ENCODE measurements around the gene EIF6. TPM values are rescaled to one million over a fixed set of nuclear protein-coding genes. Genes with fewer than 3 reads are reported as not detected.

EIF6 gene
- 100 to 1,000 TPM; 154 to 233 TPM for total RNA-seq

DNA sequence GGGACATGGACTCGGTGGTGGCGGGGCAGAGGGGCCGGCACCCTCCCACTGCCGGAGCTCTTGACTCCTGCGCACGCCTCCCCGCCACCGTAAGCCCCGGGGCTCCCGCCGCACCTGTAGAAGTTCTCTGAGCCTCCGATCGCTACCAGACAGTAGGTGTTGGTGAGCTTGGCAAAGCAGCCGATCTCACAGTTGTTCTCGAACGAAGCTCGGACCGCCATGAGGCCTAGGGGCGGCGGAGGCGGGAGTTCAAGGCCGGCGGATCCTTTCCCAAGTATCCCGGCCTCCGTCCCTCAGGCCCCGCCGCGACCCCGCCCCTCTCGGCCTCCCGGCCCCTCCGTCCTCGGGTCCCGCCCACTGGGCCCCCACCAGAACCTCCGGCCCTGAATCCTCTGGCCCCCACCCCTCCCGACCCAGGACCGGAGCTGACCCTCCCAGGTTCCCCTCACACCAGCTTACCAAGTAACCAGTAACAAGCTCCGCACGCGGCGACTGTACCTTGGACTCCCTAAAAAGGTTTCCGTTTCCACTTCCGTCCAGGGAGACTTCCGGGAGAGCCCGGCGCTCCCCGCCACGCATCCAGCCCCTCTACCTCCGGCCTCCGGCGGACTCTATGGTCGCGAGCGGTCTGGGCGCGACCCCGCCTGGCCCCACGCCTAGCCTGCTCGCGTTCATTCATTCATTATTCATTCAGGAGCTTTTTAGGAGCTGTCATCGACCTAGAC is at the start of gene EIF6:
TSS of gene EIF6 (minus strand) at position 506 of the 725 bp plus-strand sequence. CDS start at position 221, 285 bp downstream.
- peaks cover 24 to 25% of the 10 kb centered on the region in 2 donors for H3K4me1 Mint-ChIP-seq (ENCODE audit: low read depth in 2 of 2)
- no peaks in the 10 kb centered on the region for H3K27me3 Mint-ChIP-seq
- DNase-seq (ENCODE audit: low spot score) = peak; percentile 91
- H3K9me3 Mint-ChIP-seq = no peaks in the 10 kb centered on the region
- H3K36me3 Mint-ChIP-seq = peaks cover 8% of the 10 kb centered on the region
- peak within 1 kb of the TSS; percentile 96 for H3K4me3 Mint-ChIP-seq
- ATAC-seq = peak; percentile 93 to 94
- H3K27ac Mint-ChIP-seq = peak within 1 kb of the TSS; percentile 93 to 94

- Mint-ChIP-seq H3K9me3 (no peaks in the 10 kb centered on the region), H3K4me1 (ENCODE audit: low read depth in 2 of 2) (peaks cover 0 to 3% of the 10 kb centered on the region in 2 donors), H3K36me3 (no peaks in the 10 kb centered on the region), H3K4me3 (no peak overlapping the region), H3K27ac (no peak overlapping the region), H3K27me3 (no peaks in the 10 kb centered on the region)
- ATAC-seq = no peak
- DNase-seq (ENCODE audit: low spot score) = no peak
These were observed 49.0 kb upstream of the EIF6 start for GRCh38 chr20:35333606-35334005.

GRCh38 chr20:35332540-35333200 is 48.1 kb upstream of the EIF6 start:
- Mint-ChIP-seq H3K4me3 (no peak overlapping the region), H3K4me1 (ENCODE audit: low read depth in 2 of 2) (peaks cover 0 to 3% of the 10 kb centered on the region in 2 donors), H3K9me3 (no peaks in the 10 kb centered on the region), H3K27me3 (no peaks in the 10 kb centered on the region), H3K27ac (no peak overlapping the region), H3K36me3 (no peaks in the 10 kb centered on the region)
- DNase-seq (ENCODE audit: low spot score) (no peak), ATAC-seq (no peak)

GRCh38 chr20:35329435-35330139 is 45.0 kb upstream of the EIF6 start:
- Mint-ChIP-seq H3K4me3 (no peak overlapping the region), H3K27me3 (no peaks in the 10 kb centered on the region), H3K4me1 (ENCODE audit: low read depth in 2 of 2) (peaks cover 0 to 3% of the 10 kb centered on the region in 2 donors), H3K9me3 (no peaks in the 10 kb centered on the region), H3K36me3 (no peaks in the 10 kb centered on the region), H3K27ac (peak overlapping the region in 1 of 2 donors; percentile 36)
- ATAC-seq (peak; percentile 72 to 85), DNase-seq (ENCODE audit: low spot score) (no peak)

DNA sequence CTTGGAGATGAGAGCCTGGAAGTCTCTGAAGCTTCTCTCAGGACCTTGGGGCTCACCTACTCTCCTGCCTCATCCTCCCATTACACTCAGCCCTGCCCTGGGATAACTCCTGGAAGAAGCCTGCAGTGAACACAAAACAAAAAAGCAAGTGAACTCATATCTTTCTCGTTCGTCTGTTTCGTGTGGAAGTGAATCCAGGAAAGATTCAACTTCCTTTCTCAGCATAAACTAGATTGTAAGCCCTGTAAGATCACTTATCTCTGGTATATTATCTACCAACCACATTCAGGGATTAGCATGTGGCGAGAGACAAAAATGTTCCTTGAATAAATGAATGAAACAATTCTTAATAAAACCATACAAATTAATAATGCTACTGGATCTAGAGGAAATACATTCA is 44.1 kb upstream of the EIF6 start:
- Mint-ChIP-seq H3K9me3 (no peaks in the 10 kb centered on the region), H3K4me3 (no peak overlapping the region), H3K36me3 (no peaks in the 10 kb centered on the region), H3K27me3 (no peaks in the 10 kb centered on the region), H3K4me1 (ENCODE audit: low read depth in 2 of 2) (peaks cover 0 to 3% of the 10 kb centered on the region in 2 donors), H3K27ac (peak overlapping the region in 1 of 2 donors; percentile 36)
- no peak for DNase-seq (ENCODE audit: low spot score)
- no peak for ATAC-seq

DNA sequence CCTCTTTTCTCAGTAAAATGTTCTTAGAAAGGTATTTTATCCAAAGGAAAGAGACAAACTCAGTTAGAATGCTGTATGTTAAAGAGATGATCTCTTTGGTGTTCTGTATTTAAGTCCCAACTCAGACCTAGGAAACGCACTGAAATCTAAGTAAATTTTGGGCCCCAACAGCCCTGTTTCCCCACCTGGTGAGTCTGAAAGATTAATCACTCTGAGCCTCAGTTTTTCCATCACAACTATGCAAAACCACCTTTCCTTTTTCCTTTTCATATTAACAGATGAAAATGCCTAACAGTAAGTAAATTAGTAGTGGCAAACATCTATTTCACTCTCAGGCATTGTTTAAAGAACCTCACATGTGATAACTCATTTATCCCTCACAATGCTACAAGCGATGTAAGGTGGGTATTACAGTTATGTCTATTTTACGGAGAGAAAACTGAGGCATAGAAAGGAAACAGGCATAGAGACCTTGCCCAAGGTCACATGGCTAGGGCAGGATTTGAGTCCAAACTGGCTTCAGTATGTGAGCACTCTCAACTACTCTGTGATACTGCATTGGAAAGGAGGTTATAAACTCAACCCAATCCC is 43.6 kb upstream of the EIF6 start:
- no peak for ATAC-seq
- Mint-ChIP-seq H3K36me3 (no peaks in the 10 kb centered on the region), H3K27ac (peak overlapping the region in 1 of 2 donors; percentile 36)

DNA sequence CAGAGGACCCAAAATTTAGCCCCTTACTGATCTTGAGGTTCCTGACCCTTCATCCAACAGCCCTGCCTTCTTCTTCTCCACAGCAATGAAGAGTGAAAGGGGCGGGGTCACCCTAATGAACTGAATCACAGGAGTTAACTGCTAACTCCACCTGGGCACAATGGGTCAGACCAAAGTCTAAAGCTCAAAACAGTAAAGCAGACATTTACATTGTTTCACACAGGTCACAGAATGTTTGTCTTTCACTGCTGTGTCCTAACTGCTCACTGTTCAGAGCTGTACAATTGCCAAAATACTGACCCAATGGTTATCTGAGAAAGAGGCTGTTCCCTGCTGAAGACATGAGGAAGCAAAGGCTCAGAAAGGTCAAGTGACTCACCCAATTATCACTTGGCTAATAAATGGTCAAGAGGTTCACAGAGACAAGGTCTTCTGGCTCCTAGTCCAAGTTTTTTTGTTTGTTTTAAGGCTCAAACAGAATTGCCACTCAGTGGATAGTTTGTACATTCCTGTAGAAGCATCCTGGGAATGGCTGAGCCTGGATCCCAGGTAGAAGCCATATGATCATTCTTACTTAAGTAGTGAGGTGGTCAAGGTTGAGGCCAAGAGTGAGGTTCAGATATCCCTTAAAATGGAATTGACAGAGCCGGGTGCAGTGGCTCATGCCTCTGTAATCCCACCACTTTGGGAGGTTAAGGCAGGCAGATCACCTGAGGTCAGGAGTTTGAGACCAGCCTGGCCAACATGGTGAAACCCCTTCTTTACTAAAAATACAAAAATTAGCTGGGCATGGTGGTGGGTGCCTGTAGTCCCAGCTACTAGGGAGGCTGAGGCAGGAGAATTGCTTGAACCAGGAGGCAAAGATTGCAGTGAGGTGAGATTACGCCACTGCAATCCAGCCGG is 42.8 kb upstream of the EIF6 start:
- DNase-seq (ENCODE audit: low spot score) = no peak
- H3K4me1 Mint-ChIP-seq (ENCODE audit: low read depth in 2 of 2) = peaks cover 3 to 9% of the 10 kb centered on the region in 2 donors

More for the DNA sequence above, 43.6 kb upstream of the EIF6 start:
- no peak for DNase-seq (ENCODE audit: low spot score)
- Mint-ChIP-seq H3K27me3 (no peaks in the 10 kb centered on the region), H3K4me3 (no peak overlapping the region), H3K9me3 (no peaks in the 10 kb centered on the region), H3K4me1 (ENCODE audit: low read depth in 2 of 2) (peaks cover 3 to 5% of the 10 kb centered on the region in 2 donors)

GRCh38 chr20:35326740-35327073 is 42.1 kb upstream of the EIF6 start:
- Mint-ChIP-seq H3K27me3 (no peaks in the 10 kb centered on the region), H3K9me3 (no peaks in the 10 kb centered on the region), H3K27ac (no peak overlapping the region), H3K36me3 (no peaks in the 10 kb centered on the region), H3K4me1 (ENCODE audit: low read depth in 2 of 2) (peaks cover 3 to 9% of the 10 kb centered on the region in 2 donors), H3K4me3 (no peak overlapping the region)
- DNase-seq (ENCODE audit: low spot score) (no peak), ATAC-seq (no peak)

More for the DNA sequence above, 42.8 kb upstream of the EIF6 start:
- Mint-ChIP-seq H3K27ac (no peak overlapping the region), H3K36me3 (no peaks in the 10 kb centered on the region), H3K27me3 (no peaks in the 10 kb centered on the region), H3K4me3 (no peak overlapping the region), H3K9me3 (no peaks in the 10 kb centered on the region)
- no peak for ATAC-seq

GRCh38 chr20:35326021-35326739 is 41.6 kb upstream of the EIF6 start:
- Mint-ChIP-seq H3K4me3 (no peak overlapping the region), H3K27me3 (no peaks in the 10 kb centered on the region), H3K4me1 (ENCODE audit: low read depth in 2 of 2) (peaks cover 0 to 9% of the 10 kb centered on the region in 2 donors), H3K36me3 (no peaks in the 10 kb centered on the region), H3K9me3 (no peaks in the 10 kb centered on the region), H3K27ac (no peak overlapping the region)
- ATAC-seq = no peak
- DNase-seq (ENCODE audit: low spot score) = no peak

DNA sequence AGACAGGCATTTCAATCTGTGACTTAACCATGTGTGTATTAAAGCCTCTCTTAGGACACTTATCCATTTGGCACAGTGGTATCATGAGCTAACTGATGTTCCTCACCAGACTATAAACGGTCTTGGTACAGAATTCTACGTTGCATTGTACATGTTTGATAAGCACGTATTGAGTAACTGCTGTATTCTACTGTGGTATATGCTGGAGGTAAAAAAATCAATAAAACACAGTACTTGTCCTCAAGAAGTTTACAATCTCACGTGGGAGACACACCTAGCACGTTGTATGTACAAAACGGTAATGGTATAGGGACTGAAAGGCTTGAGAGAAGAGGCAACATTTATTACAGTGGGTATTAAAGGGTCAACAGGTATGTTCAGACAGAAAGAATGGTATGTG is 40.8 kb upstream of the EIF6 start:
- H3K27me3 Mint-ChIP-seq = no peaks in the 10 kb centered on the region
- ATAC-seq (no peak), DNase-seq (ENCODE audit: low spot score) (no peak)
- H3K27ac Mint-ChIP-seq = no peak overlapping the region
- no peak overlapping the region for H3K4me3 Mint-ChIP-seq
- H3K36me3 Mint-ChIP-seq = no peaks in the 10 kb centered on the region
- no peaks in the 10 kb centered on the region for H3K9me3 Mint-ChIP-seq
- H3K4me1 Mint-ChIP-seq (ENCODE audit: low read depth in 2 of 2) = peaks cover 0 to 9% of the 10 kb centered on the region in 2 donors

DNA sequence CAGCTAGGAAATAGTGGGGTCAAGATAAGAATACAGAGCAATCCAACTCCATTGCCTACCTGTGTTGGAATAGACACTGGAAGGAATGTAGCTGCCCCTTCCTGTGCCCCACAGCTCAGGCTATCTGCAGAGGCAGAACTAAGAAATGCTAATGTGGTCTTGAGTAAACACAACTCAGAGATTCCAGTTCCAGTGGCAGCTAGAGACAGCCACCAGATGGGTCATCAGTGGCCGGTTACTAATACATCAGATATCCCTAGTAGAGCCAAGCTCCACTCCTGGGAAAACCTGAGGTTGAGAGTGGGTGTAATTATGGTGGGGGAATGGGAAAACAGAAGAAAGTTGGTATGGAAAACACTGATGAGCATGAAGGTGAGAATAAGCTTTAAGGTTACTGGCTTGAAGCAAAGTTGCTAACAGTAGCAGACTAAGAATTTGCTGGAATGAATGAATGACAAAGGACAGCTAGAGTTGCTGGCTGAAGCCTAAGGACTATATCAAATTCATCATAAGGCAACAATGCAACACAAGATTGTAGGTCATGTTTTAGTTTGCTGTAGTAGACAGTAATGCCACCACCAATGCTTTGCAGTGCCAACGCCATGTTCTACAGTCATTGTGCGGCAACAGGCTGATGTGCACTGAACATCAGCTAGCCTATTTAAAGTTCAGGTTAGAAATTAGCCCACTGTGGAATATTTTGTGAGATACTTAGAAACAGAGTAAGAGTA is 36.0 kb upstream of the EIF6 start:
- Mint-ChIP-seq H3K36me3 (no peaks in the 10 kb centered on the region), H3K4me1 (ENCODE audit: low read depth in 2 of 2) (peaks cover 11 to 22% of the 10 kb centered on the region in 2 donors), H3K27ac (no peak overlapping the region), H3K27me3 (no peaks in the 10 kb centered on the region), H3K9me3 (no peaks in the 10 kb centered on the region), H3K4me3 (no peak overlapping the region)
- DNase-seq (ENCODE audit: low spot score) = no peak
- no peak for ATAC-seq

GRCh38 chr20:35319871-35320197 is 35.3 kb upstream of the EIF6 start:
- ATAC-seq (no peak), DNase-seq (ENCODE audit: low spot score) (no peak)
- H3K4me3 Mint-ChIP-seq = no peak overlapping the region
- H3K9me3 Mint-ChIP-seq = no peaks in the 10 kb centered on the region
- no peak overlapping the region for H3K27ac Mint-ChIP-seq
- no peaks in the 10 kb centered on the region for H3K36me3 Mint-ChIP-seq
- H3K27me3 Mint-ChIP-seq = no peaks in the 10 kb centered on the region
- H3K4me1 Mint-ChIP-seq (ENCODE audit: low read depth in 2 of 2) = peaks cover 18 to 29% of the 10 kb centered on the region in 2 donors

Data from natural killer cell treated with Interleukin-12 subunit alpha and Interleukin-12 subunit beta and Interleukin-15 and Interleukin-18, amount 100 ng/mL, for 72 hours (primary cell).